Stomach (tissue), 4 donors: ENCODE data around the gene SLC25A51.
"Not testable (repeated sequence)": the region's sequence is repeated elsewhere in the genome, so short reads cannot be mapped to it uniquely, and the experiment has no call there.

Experiments
- EP300 ChIP-seq: sonication (generic); formaldehyde crosslinking; IDR thresholded peaks from one replicate; pipeline ENCODE4 v1.6.1; 2017; ENCODE audit warnings: antibody characterized with exemption
- POLR2A ChIP-seq, 4 donors: fragments of 450-650 bp; IDR thresholded peaks; one replicate each; pipeline ENCODE4 v1.6.1; 2016; ENCODE audit warnings: antibody characterized with exemption in 4 of 4, control low read depth in 2 of 4, mild to moderate bottlenecking in 1 of 4, moderate library complexity in 1 of 4
- POLR2AphosphoS5 ChIP-seq, 3 donors: sonication (generic); formaldehyde crosslinking; IDR thresholded peaks; one replicate each; pipeline ENCODE4 v1.6.1; 2016; ENCODE audit warnings: antibody characterized with exemption in 3 of 3
- TF ChIP-seq, protein P1 (sequence below), 7 experiments: fragments of 450-650 bp in 4 of 7; fragments of 200-600 bp in 3 of 7; sonication (generic) in 3 of 7; IDR thresholded peaks; one replicate each; pipeline ENCODE4 v1.5.1; 2016 to 2019; ENCODE audit warnings: antibody characterized with exemption in 7 of 7, control low read depth in 2 of 7, mild to moderate bottlenecking in 1 of 7

DNA sequence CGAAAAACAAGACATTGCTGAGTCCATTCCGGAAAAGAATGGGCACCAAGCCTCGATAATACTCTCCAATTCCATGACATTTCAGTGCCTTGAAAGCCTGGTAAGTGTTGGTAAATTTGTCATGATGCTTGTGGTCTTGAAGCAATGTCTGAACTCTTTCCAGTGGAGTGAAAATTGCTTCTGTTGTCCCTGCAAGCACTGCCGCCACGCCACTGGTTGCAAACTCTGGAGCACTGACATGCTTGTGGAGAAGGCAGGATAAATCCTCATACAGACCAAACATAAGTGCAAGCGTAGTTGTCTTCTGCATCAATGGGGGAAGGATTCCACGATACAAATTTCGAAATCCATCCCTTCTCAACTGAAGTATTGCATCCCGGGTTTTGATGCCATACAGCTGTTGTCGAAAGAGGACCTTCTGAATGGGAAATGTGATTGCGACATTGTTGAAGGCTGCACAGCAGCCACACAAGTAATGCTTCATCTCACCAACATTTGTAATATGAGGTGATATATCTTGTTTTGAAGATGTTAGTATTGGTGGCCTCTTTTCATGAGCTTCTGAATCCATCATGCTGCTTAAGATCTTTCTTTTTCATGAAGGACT lies 15.8 kb downstream of the SLC25A51 start:
- TF ChIP-seq, protein P1, sequence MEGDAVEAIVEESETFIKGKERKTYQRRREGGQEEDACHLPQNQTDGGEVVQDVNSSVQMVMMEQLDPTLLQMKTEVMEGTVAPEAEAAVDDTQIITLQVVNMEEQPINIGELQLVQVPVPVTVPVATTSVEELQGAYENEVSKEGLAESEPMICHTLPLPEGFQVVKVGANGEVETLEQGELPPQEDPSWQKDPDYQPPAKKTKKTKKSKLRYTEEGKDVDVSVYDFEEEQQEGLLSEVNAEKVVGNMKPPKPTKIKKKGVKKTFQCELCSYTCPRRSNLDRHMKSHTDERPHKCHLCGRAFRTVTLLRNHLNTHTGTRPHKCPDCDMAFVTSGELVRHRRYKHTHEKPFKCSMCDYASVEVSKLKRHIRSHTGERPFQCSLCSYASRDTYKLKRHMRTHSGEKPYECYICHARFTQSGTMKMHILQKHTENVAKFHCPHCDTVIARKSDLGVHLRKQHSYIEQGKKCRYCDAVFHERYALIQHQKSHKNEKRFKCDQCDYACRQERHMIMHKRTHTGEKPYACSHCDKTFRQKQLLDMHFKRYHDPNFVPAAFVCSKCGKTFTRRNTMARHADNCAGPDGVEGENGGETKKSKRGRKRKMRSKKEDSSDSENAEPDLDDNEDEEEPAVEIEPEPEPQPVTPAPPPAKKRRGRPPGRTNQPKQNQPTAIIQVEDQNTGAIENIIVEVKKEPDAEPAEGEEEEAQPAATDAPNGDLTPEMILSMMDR (IDR thresholded peaks at IDR 0.05): not testable (repeated sequence)
- not testable (repeated sequence) for TF ChIP-seq POLR2A (IDR thresholded peaks at IDR 0.05); EP300
- TF ChIP-seq POLR2AphosphoS5 (IDR thresholded peaks at IDR 0.05): peak in 2 of 3 donors; percentile 4 to 24
